Adrenal gland (tissue), 12 donors: ENCODE measurements around the gene NQO1. TPM values are rescaled to one million over a fixed set of nuclear protein-coding genes. Genes with fewer than 3 reads are reported as not detected.

ENCODE experiments used
- DNase-seq, 7 donors: peaks; one replicate each; pipeline ENCODE4 v3.0.0-alpha.2; 2019 to 2020
- H3K27ac ChIP-seq, 5 donors: fragments of 200-600 bp; sonication (generic) in 4 of 5; 1 replicate in 3 of 5; 2 replicates in 2 of 5; pipeline versions ENCODE4 v1.5.1 to v1.8.0; 2016 to 2020; ENCODE audit warnings: mild to moderate bottlenecking in 1 of 5
- H3K27me3 ChIP-seq: fragments of 200-600 bp; 2 replicates; pipeline ENCODE4 v1.8.0; 2021
- H3K36me3 ChIP-seq, 2 donors: fragments of 200-600 bp; replicated peaks in 1 of 2; 1 replicate in 1 of 2; 2 replicates in 1 of 2; pipeline versions ENCODE4 v1.5.1 to v1.8.0; 2018 to 2022
- H3K4me1 ChIP-seq, 2 donors: fragments of 200-600 bp; replicated peaks in 1 of 2; 1 replicate in 1 of 2; 2 replicates in 1 of 2; pipeline versions ENCODE4 v1.5.1 to v1.8.0; 2018 to 2021
- H3K4me3 ChIP-seq, 4 donors: fragments of 200-600 bp; sonication (generic) in 3 of 4; one replicate each; pipeline ENCODE4 v1.5.1; 2016 to 2018
- H3K9me3 ChIP-seq, 3 donors: fragments of 200-600 bp; sonication (generic) in 1 of 3; replicated peaks in 1 of 3; 1 replicate in 2 of 3; 2 replicates in 1 of 3; pipeline versions ENCODE4 v1.5.1 to v1.8.0; 2016 to 2021
- POLR2A ChIP-seq, 2 donors: fragments of 450-650 bp; IDR thresholded peaks; one replicate each; pipeline ENCODE4 v1.6.1; 2017; ENCODE audit warnings: antibody characterized with exemption in 2 of 2, mild to moderate bottlenecking in 2 of 2, moderate library complexity in 1 of 2
- WGBS, 4 donors: extraction: QIAGEN DNeasy Blood & Tissue Kit in 2 of 4; methylation state at CpG; one replicate each; pipeline versions ENCODE4 v1.1.5 to v1.1.7; 2013 to 2017; 5-methylcytosine and 5-hydroxymethylcytosine counted together
- intact Hi-C, 2 donors: fragments of 100-400 bp; cut with DNase I; formaldehyde crosslinking; loops; one replicate each; pipeline versions ENCODE4 v1.14.1 to v1.15.0; 2022 to 2023
- polyA plus RNA-seq, 3 donors: library from polyadenylated mRNA; stranded (reverse); fragments of 200-250 nt in 2 of 3; fragments of 350-450 nt in 1 of 3; fragmentation: Illumina TruSeq in 1 of 3; extraction: RNeasy Lipid Tissue Mini Kit (QIAGEN cat#74804) in 1 of 3; gene quantifications; one replicate each; pipeline ENCODE4 v1.2.3, GENCODE V29; 2013 to 2014
- total RNA-seq, 9 donors: library from RNA; depleted of rRNA in 4 of 9; stranded (reverse); fragments of >200 nt in 4 of 9; fragments of 120-200 nt in 1 of 9; fragmentation: NEBNext Ultra II Directional in 1 of 9; extraction: Animal tissue kit (Norgen Biotek cat#: 25700) in 1 of 9; gene quantifications; one replicate each; pipeline versions ENCODE4 v1.1.0 to v1.2.4, GENCODE V29; 2013 to 2023
- TF ChIP-seq, protein P1 (sequence below), 6 experiments: fragments of 450-650 bp in 4 of 6; fragments of 200-600 bp in 2 of 6; sonication (generic) in 1 of 6; IDR thresholded peaks; 1 replicate in 5 of 6; 2 replicates in 1 of 6; pipeline versions ENCODE4 v1.5.1 to v1.8.0; 2016 to 2021; ENCODE audit warnings: antibody characterized with exemption in 6 of 6, mild to moderate bottlenecking in 2 of 6, moderate library complexity in 1 of 6
- donor health status: healthy with polysubstance abuse.
- donor health status: Bipolar disorder and iron deficiency.
- donor health status: DM: yes; HTN: yes; CAD: no.
- donor health status: DM: no; HTN: no; CAD: no.
- donor health status: DM: no; HTN: no; CAD: no.
- donor health status: DM: yes; HTN: yes; CAD: no.

NQO1 gene
- total and polyA plus RNA-seq, 12 donors, result 22.0 to 226 (median 98.0) TPM

DNA sequence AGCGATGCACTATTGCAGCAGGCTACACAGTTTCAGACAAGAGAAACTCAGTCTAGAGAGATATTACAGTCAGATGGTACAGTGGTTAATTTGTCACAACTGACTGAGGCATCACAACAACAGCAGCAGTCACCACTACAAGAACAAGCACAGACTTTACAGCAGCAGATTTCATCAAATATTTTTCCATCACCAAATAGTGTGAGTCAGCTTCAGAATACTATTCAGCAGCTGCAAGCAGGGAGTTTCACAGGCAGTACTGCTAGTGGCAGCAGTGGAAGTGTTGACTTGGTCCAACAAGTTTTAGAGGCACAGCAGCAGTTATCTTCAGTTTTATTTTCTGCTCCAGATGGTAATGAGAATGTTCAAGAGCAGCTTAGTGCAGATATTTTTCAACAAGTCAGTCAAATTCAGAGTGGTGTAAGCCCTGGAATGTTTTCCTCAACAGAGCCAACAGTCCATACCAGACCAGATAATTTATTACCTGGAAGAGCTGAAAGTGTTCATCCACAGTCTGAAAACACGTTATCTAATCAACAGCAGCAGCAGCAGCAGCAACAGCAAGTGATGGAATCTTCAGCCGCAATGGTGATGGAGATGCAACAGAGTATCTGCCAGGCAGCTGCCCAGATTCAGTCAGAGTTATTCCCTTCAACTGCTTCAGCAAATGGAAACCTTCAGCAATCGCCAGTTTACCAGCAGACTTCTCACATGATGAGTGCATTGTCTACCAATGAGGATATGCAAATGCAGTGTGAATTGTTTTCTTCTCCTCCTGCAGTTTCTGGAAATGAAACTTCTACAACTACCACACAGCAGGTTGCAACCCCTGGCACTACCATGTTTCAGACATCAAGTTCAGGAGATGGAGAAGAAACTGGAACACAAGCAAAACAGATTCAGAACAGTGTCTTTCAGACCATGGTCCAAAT lies 34.1 kb downstream of the NQO1 start:
- Histone ChIP-seq H3K4me3 (no peak overlapping the region), H3K9me3 (no peaks in the 10 kb centered on the region), H3K36me3 (peaks cover 0 to 65% of the 10 kb centered on the region in 2 donors), H3K4me1 (no peaks in the 10 kb centered on the region), H3K27me3 (no peaks in the 10 kb centered on the region), H3K27ac (peak overlapping the region in 2 of 5 donors; percentile 12 to 43)
- TF ChIP-seq POLR2A (IDR thresholded peaks at IDR 0.05), result no peak
- TF ChIP-seq, protein P1, sequence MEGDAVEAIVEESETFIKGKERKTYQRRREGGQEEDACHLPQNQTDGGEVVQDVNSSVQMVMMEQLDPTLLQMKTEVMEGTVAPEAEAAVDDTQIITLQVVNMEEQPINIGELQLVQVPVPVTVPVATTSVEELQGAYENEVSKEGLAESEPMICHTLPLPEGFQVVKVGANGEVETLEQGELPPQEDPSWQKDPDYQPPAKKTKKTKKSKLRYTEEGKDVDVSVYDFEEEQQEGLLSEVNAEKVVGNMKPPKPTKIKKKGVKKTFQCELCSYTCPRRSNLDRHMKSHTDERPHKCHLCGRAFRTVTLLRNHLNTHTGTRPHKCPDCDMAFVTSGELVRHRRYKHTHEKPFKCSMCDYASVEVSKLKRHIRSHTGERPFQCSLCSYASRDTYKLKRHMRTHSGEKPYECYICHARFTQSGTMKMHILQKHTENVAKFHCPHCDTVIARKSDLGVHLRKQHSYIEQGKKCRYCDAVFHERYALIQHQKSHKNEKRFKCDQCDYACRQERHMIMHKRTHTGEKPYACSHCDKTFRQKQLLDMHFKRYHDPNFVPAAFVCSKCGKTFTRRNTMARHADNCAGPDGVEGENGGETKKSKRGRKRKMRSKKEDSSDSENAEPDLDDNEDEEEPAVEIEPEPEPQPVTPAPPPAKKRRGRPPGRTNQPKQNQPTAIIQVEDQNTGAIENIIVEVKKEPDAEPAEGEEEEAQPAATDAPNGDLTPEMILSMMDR (IDR thresholded peaks at IDR 0.05), result no peak
- WGBS, 4 donors, result 57 to 79% (median 76%) methylated on average over 4 of the region's 4 CpGs
- peak in 2 of 7 donors; percentile 16 to 42 for DNase-seq
- intact Hi-C loops, result no loop called here

DNA sequence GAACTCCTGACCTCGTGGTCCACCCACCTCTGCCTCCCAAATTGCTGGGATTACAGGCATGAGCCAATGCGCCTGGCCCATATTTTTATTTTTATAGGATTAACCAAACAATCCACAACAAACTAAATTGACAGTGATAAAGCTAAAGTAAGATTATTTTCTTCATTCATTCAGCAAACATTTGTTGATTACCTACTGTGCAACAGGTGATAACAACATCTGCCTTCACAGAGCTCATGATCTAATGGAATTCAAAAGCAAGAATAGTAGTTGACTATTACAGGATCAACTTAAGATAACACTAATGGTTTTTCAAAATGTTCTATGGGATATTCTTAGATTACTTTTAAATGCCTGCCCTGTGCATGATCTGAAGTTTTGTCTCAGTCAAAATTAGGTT lies 37.8 kb downstream of the NQO1 start:
- H3K4me3 ChIP-seq, result no peak overlapping the region
- no peaks in the 10 kb centered on the region for H3K9me3 ChIP-seq
- H3K36me3 ChIP-seq, result peaks cover 0 to 53% of the 10 kb centered on the region in 2 donors
- TF ChIP-seq, protein P1 (IDR thresholded peaks at IDR 0.05), result no peak
- no peak for TF ChIP-seq POLR2A (IDR thresholded peaks at IDR 0.05)
- H3K27ac ChIP-seq, result no peak overlapping the region
- no peaks in the 10 kb centered on the region for H3K27me3 ChIP-seq
- H3K4me1 ChIP-seq, result no peaks in the 10 kb centered on the region
- no peak for DNase-seq
- WGBS, 4 donors, result 93 to 100% (median 97%) methylated on average over 2 of the region's 2 CpGs
- intact Hi-C loops, result no loop called here

DNA sequence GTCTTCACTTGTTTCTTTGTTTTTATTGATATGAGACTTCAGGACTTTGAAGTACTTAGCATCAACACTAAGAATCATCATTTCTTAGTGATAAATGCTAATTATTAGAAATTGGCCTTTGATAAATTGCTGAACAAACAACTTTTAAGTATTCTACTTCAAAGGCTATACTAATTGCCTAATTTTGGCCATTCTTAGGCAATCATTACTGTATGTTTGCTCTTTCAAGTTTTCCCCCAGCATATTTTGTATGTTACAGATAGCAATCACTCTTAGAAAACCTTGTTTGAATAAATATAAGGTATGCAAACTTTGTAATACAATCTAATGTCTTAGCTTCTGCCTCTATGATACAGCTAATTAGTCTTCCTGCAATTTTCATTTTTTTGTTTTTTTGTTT lies 46.0 kb downstream of the NQO1 start:
- no peaks in the 10 kb centered on the region for H3K27me3 ChIP-seq
- DNase-seq, result no peak
- H3K27ac ChIP-seq, result no peak overlapping the region
- no peak overlapping the region for H3K4me3 ChIP-seq
- H3K4me1 ChIP-seq, result peaks cover 0 to 12% of the 10 kb centered on the region in 2 donors
- no peaks in the 10 kb centered on the region for H3K9me3 ChIP-seq
- intact Hi-C loops, result no loop called here
- TF ChIP-seq, protein P1 (IDR thresholded peaks at IDR 0.05), result no peak
- no peak for TF ChIP-seq POLR2A (IDR thresholded peaks at IDR 0.05)
- H3K36me3 ChIP-seq, result peaks cover 0 to 83% of the 10 kb centered on the region in 2 donors

DNA sequence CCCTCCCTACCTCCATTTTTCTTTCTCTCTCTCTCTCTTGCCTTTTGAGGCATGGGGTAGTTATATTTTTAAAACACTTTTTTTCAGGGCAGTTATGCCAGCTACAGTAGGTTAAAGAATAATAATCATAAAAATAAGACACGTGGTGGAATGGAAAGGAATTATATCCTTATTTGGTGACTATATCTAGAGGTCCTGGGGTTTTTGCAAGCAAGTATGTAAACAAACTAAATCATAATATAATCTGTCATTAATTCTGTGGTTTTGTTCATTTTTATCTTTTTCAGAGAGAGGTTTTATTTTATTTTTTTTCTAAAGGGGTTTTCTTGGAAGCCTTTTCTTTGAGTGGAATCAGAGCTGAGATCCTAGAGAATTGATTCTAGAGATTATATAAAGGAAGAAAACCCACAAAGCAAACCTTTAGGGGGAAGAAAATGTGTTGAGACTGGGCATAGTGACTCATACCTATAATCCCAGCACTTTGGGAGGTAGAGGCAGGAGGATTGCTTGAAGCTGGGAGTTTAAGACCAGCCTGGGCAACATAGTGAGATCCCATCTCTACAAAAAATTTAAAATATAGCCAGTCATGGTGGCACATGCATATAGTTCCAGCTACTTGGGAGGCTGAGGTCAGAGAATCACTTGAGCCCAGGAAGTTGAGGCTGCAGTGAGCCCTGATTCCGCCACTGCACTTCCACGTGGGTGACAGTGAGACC lies 53.2 kb downstream of the NQO1 start:
- Histone ChIP-seq H3K27ac (no peak overlapping the region), H3K9me3 (no peaks in the 10 kb centered on the region)
- 83 to 95% (median 86%) methylated on average over 3 of the region's 3 CpGs for WGBS, 4 donors

More for the DNA sequence above, 53.2 kb downstream of the NQO1 start:
- no peak for TF ChIP-seq POLR2A (IDR thresholded peaks at IDR 0.05)
- TF ChIP-seq, protein P1 (IDR thresholded peaks at IDR 0.05), result no peak
- Histone ChIP-seq H3K4me3 (no peak overlapping the region), H3K36me3 (peaks cover 0 to 58% of the 10 kb centered on the region in 2 donors), H3K27me3 (no peaks in the 10 kb centered on the region), H3K4me1 (peaks cover 4 to 21% of the 10 kb centered on the region in 2 donors)
- intact Hi-C loops, result no loop called here
- DNase-seq, result no peak
